K562 (cell line): ENCODE results near the gene PBX1. TPM values are rescaled to one million over a fixed set of nuclear protein-coding genes. Genes with fewer than 3 reads are reported as not detected.

Source experiments
- ATAC-seq: fragments of 200-7000 bp; cut with Tn5 transposase; 3 replicates; pipeline ENCODE4 v1.9.1; 2020; ENCODE audit warnings: moderate library complexity
- BruUV-seq: library from RNA; stranded (reverse); fragments of 400-500 nt; replicated peaks from 2 replicates; lab custom pipeline; 2021; lab: Mats Ljungman, UMichigan
- CTCF ChIA-PET: fragments of 300-600 bp; formaldehyde crosslinking; extraction: SDS; loops from one replicate; lab custom pipeline; 2021; ENCODE audit warnings: low intra/inter-chr PET ratio; lab: Yijun Ruan, JAX
- POLR2A ChIA-PET: fragments of 300-600, 350-650 bp; sonication (Branson Sonifier 250); formaldehyde crosslinking; extraction: SDS; loops from one replicate; lab custom pipeline; 2021; ENCODE audit warnings: antibody characterized with exemption, inconsistent platforms; lab: Yijun Ruan, JAX
- DNase-seq, 4 experiments: peaks; one replicate each; pipeline versions ENCODE4 v3.0.0 to v3.0.0-alpha.2; 2011 to 2018; ENCODE audit warnings: low spot score in 3 of 4, mixed read lengths in 3 of 4; ENCODE audit errors: extremely low read depth in 1 of 4
- FAIRE-seq: peaks from 2 replicates; lab custom pipeline; 2011; peaks lifted over from hg19 to GRCh38; lab: Jason Lieb, UNC
- H2AFZ ChIP-seq: 2 replicates; pipeline ENCODE4 v1.6.0; 2011; ENCODE audit warnings: low read depth, low read length, control low read depth, inconsistent platforms
- H3K27ac ChIP-seq: fragments of 200-600 bp; 3 replicates; pipeline ENCODE4 v1.8.0; 2011; ENCODE audit warnings: low read depth, mild to moderate bottlenecking, control low read depth, inconsistent platforms, low read length, moderate library complexity, mixed read lengths; ENCODE audit errors: extremely low read depth
- H3K27me3 ChIP-seq, 2 experiments: fragments of 300-600 bp in 1 of 2; 2 replicates in 1 of 2; 3 replicates in 1 of 2; pipeline versions ENCODE4 v1.6.0 to v1.8.0; 2011; ENCODE audit warnings: inconsistent platforms in 2 of 2, low read length in 2 of 2, mild to moderate bottlenecking in 1 of 2, mixed read lengths in 1 of 2, moderate library complexity in 1 of 2; ENCODE audit not compliant: control insufficient read depth in 2 of 2, insufficient read depth in 2 of 2
- H3K36me3 ChIP-seq: fragments of 300-600 bp; 3 replicates; pipeline ENCODE4 v1.8.0; 2011; ENCODE audit warnings: mild to moderate bottlenecking, low read length, inconsistent platforms; ENCODE audit not compliant: control insufficient read depth, insufficient read depth
- H3K4me1 ChIP-seq, 2 experiments: fragments of 200-600 bp in 1 of 2; replicated peaks in 1 of 2; 2 replicates in 1 of 2; 3 replicates in 1 of 2; pipeline versions ENCODE4 v1.5.1 to v1.8.0; 2011; ENCODE audit warnings: inconsistent platforms in 2 of 2, low read length in 2 of 2, mild to moderate bottlenecking in 1 of 2, mixed read lengths in 1 of 2, moderate library complexity in 1 of 2; ENCODE audit not compliant: control insufficient read depth in 2 of 2, insufficient read depth in 2 of 2
- H3K4me2 ChIP-seq: 2 replicates; pipeline ENCODE4 v1.6.1; 2011; ENCODE audit warnings: low read length, control low read depth, inconsistent platforms, mixed read lengths; ENCODE audit not compliant: insufficient read depth
- H3K4me3 ChIP-seq: fragments of 200-600 bp; sonication (generic), shearing (Covaris generic); 2 replicates; pipeline ENCODE4 v1.5.1; 2016; ENCODE audit warnings: control low read depth, inconsistent platforms
- H3K79me2 ChIP-seq: fragments of 200-600 bp; 3 replicates; pipeline ENCODE4 v1.8.0; 2011; ENCODE audit warnings: low read length, inconsistent platforms; ENCODE audit not compliant: control insufficient read depth, insufficient read depth
- H3K9ac ChIP-seq, 2 experiments: 2 replicates each; pipeline versions ENCODE4 v1.6.0 to v1.6.1; 2011; ENCODE audit warnings: low read depth in 2 of 2, low read length in 2 of 2, control low read depth in 1 of 2, inconsistent platforms in 1 of 2, mild to moderate bottlenecking in 1 of 2, mixed read lengths in 1 of 2; ENCODE audit not compliant: insufficient read depth in 1 of 2
- H3K9me1 ChIP-seq: one replicate; pipeline ENCODE4 v1.6.0; 2011; ENCODE audit warnings: inconsistent platforms, mild to moderate bottlenecking, low read length, moderate library complexity; ENCODE audit not compliant: control insufficient read depth, insufficient read depth
- H3K9me3 ChIP-seq: replicated peaks from 2 replicates; pipeline ENCODE4 v1.5.1; 2011; ENCODE audit warnings: low read depth, low read length, inconsistent platforms; ENCODE audit not compliant: control insufficient read depth, insufficient read depth
- H4K20me1 ChIP-seq: replicated peaks from 2 replicates; pipeline ENCODE4 v1.6.1; 2011; ENCODE audit warnings: low read length, inconsistent platforms, mixed read lengths; ENCODE audit not compliant: control insufficient read depth, insufficient read depth
- HOMEZ ChIP-seq: fragments of 250-450 bp; sonication (Bioruptor Pico); IDR thresholded peaks from 2 replicates; pipeline ENCODE4 v1.4.0; 2020; ENCODE audit warnings: mild to moderate bottlenecking, moderate library complexity
- WGBS: fragments of 100-300 bp; shearing (Covaris generic); methylation state at CpG from one replicate; pipeline ENCODE4 v1.1.6; 2016; ENCODE audit warnings: low coverage, mixed read lengths; ENCODE audit not compliant: insufficient coverage; ENCODE audit errors: missing lambda C conversion rate; 5-methylcytosine and 5-hydroxymethylcytosine counted together
- in situ Hi-C: fragments of 300-500 bp; cut with MboI; formaldehyde crosslinking; loops from 4 replicates; pipeline ENCODE4 v1.15.0; 2018; ENCODE audit warnings: inconsistent platforms, mixed read lengths
- intact Hi-C: fragments of 100-400 bp; cut with micrococcal nuclease; formaldehyde crosslinking; loops from 2 replicates; pipeline ENCODE4 v1.14.2; 2022
- polyA plus RNA-seq, 8 experiments: library from polyadenylated mRNA; depleted of rRNA in 4 of 8; stranded (reverse) in 5 of 8; unstranded in 3 of 8; fragments of >200 nt; fragmentation: Nextera tagmentation in 2 of 8; fragmentation: Illumina TruSeq in 1 of 8; extraction: Ambion mirVana in 2 of 8; extraction: Trizol in 1 of 8; gene quantifications; 2 replicates each; pipeline versions ENCODE4 v1.2.1 to v1.2.3, GENCODE V29; 2011 to 2014; ENCODE audit warnings: inconsistent platforms in 1 of 8, missing spikeins in 1 of 8
- total RNA-seq, 7 experiments: library from RNA; depleted of rRNA in 6 of 7; stranded (reverse); fragments of >200 nt in 6 of 7; fragmentation: Illumina TruSeq in 2 of 7; extraction: Trizol in 2 of 7; gene quantifications; 2 replicates each; pipeline versions ENCODE4 v1.2.1 to v1.2.3, GENCODE V29; 2011 to 2021; ENCODE audit warnings: low replicate concordance in 1 of 7
- TF ChIP-seq, protein P1 (sequence below): sonication (generic); formaldehyde crosslinking; IDR thresholded peaks from 2 replicates; pipeline ENCODE4 v1.5.0; 2020; ENCODE audit warnings: missing genetic modification reagents

The PBX1 gene
- total and polyA plus RNA-seq, 9 of the 15 experiments (the other 6 are each of a cell fraction or from before 2014, with no cell fraction given): 0.03 to 0.62 (median 0.17) TPM

GRCh38 chr1:164678136-164678700, 119.2 kb downstream of the PBX1 start:
- Histone ChIP-seq H3K9me3 (no peaks in the 10 kb centered on the region), H3K4me2 (no peak overlapping the region), H2AFZ (no peak overlapping the region), H3K9me1 (no peaks in the 10 kb centered on the region), H4K20me1 (no peaks in the 10 kb centered on the region), H3K27ac (no peak overlapping the region), H3K4me1 (no peaks in the 10 kb centered on the region; a peak in 1 of 5 replicates), H3K9ac (no peak overlapping the region), H3K79me2 (no peaks in the 10 kb centered on the region), H3K4me3 (no peak overlapping the region), H3K27me3 (no peaks in the 10 kb centered on the region; a peak in 1 of 5 replicates), H3K36me3 (no peaks in the 10 kb centered on the region)
- DNase-seq (no peak), FAIRE-seq (no peak), ATAC-seq (no peak)
- no TSS peak for BruUV-seq
- ChIA-PET POLR2A (no interaction called here), CTCF (no interaction called here)
- 6% methylated on average over 5 of the region's 5 CpGs for WGBS
- in situ Hi-C loops: no loop called here
- intact Hi-C loops: no loop called here
- TF ChIP-seq HOMEZ (CRISPR knock-in tag): no peak
- TF ChIP-seq, protein P1, sequence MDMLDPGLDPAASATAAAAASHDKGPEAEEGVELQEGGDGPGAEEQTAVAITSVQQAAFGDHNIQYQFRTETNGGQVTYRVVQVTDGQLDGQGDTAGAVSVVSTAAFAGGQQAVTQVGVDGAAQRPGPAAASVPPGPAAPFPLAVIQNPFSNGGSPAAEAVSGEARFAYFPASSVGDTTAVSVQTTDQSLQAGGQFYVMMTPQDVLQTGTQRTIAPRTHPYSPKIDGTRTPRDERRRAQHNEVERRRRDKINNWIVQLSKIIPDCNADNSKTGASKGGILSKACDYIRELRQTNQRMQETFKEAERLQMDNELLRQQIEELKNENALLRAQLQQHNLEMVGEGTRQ (CRISPR knock-in tag): peak; percentile 17; the same call in 1 of the 2 replicates
